ENCODE measurements around the gene HS3ST3A1.
"Not testable (repeated sequence)": the region's sequence is repeated elsewhere in the genome, so short reads cannot be mapped to it uniquely, and the experiment has no call there.

Gene HS3ST3A1

GRCh38 chr17:13569398-13570123 lies 32.2 kb downstream of the HS3ST3A1 start:
- no peak for DNase-seq

DNA sequence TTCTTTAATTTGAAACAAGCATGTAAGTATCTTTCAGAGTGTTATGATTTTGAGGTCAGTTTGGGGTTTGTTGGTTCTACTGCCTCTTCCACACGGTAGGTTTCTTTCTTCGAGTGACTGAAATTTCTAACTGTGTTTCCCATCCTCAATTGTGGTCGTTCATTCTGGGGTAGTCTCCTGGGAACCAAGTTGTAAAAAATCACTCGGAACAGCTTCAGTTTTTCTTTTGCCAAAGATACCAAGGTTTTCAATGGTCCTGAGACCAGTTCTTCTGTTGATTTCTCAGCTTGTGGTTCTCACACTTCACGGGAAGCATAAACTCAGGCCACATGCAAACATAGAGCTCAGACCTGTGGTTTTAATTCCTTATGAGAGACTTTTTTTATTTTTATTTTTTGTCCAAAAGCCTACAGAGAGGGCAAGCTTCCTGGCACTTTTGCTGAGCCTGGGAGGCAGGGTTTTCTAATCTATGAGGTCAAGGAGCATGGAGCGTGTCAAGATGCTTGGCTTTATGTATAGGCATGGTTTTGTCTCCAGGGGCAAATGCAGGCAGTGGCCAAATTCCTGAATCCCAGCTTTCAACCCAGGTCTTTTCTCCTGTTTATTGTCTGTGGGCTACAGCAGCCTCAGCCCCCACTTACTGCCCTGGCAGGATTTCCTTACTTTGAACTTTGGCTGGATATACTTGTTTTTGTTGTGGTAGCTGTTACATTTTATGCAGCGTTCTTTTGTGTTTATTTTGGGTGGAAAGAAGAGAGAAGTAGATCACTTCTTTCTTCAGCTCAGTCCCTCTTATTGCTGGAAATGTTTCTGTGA lies 32.9 kb downstream of the HS3ST3A1 start:
- no peak for DNase-seq

DNA sequence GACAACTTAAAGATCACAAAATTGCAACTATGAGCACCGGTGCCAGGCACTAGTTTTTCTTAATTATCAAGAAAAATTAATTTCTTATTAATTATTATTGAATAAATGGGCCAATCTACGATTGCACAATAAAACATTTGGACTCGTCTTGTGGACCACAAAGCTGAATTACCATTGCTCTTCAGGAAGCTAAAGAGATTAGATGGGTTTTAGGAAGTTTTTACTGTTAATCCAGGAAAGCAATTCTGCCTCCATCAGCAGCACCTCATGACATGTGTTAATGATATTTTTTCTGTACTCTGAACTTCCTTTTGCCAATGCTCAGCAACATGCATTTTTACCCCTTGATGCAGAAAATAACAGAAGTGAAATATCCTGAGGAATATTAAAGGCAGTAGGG lies 37.9 kb downstream of the HS3ST3A1 start:
- DNase-seq: no peak

GRCh38 chr17:13562271-13562800 lies 39.4 kb downstream of the HS3ST3A1 start:
- DNase-seq: no peak

DNA sequence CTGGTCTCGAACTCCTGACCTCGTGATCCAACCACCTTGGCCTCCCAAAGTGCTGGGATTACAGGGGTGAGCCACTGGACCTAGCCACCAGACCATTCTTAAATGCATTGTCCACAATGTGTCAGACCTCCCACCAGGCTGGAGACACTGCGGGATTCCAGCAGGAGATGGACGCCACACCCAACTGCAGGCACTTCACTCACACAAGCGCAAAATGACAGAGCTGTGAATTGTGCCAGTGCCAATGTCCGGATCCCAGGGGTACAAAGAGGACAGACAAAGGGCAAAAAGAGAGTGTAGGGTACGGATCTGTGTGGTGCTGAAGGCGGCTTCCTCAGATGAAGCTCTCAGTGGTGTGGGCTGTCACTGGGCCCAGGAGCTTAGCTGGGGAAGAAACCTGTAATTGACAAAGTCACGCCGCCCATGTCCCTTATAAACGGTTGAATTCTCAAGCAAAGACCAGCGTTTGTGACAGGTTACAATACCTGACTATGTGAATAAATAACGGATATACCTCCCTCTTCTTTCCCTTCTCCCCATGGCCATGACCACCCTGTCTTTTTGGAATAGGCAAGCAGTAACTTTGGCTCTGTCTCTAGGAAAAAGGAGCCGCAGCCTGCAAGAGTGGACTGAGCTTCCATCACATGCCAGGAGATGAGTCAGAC lies 40.0 kb downstream of the HS3ST3A1 start:
- no peak for DNase-seq

DNA sequence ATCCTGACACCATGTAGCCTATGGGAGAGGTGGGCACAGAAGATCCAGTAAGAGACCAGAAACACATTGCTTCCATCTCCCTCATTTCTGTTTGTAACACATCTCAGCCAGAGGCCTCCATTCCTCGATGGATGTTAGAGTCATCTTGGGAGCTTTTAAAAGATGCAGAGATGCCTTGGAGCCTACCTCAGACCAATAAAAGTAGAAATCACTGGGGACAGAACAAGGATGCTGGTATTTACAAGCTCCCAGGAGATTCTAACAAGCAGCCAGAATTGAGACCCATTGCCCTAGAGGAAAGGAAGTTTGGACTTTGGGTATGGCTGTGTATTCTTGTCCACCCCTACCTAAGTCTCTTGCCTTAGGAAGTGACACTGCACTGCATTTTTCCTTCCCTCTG lies 40.8 kb downstream of the HS3ST3A1 start:
- no peak for DNase-seq

- DNase-seq: no peak
These were observed 43.1 kb downstream of the HS3ST3A1 start for GRCh38 chr17:13558588-13558987.

- no peak for DNase-seq
These were observed 44.7 kb downstream of the HS3ST3A1 start for GRCh38 chr17:13557077-13557476.

DNA sequence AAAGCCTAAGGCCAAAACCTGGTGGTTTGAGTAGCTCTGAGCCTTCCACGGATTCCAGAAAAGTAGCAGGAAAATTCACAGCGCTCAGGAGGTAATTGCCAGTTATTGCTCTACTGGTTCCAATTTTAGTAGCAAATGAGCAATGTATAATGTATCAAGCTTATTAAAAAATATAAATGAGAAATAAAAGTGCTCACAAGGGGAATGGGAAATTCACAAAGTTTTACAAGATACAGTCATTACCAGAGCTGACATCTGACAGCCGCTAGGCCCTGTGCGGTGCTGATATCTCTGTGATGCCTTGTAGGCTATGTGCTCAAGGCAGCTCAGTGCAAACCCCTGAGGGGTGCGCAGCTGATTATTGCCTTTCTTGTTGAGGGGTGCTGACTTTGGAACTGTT lies 47.5 kb downstream of the HS3ST3A1 start:
- no peak for DNase-seq

GRCh38 chr17:13550291-13550690 lies 51.4 kb downstream of the HS3ST3A1 start:
- no peak for DNase-seq

- not testable (repeated sequence) for DNase-seq
These were observed 53.2 kb downstream of the HS3ST3A1 start for GRCh38 chr17:13548576-13548975.

DNA sequence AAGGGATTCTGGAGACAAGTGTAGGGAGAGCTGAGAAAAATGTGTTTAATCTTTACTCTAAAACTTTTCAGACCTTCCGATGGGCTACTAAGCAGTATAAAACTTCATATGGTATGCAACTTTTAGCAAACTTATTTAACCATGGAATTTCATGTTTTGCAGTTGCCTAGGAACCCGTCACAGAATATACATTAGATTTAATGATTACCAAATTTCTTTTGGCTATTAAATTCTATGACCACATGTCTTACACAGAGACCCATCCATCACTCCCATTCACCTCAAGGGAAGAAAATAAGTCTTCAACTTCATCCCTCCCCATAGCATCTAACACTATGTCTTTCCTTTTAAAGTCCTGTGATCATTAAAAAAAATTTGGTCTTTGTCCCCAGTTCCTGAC lies 54.9 kb downstream of the HS3ST3A1 start:
- no peak for DNase-seq

DNA sequence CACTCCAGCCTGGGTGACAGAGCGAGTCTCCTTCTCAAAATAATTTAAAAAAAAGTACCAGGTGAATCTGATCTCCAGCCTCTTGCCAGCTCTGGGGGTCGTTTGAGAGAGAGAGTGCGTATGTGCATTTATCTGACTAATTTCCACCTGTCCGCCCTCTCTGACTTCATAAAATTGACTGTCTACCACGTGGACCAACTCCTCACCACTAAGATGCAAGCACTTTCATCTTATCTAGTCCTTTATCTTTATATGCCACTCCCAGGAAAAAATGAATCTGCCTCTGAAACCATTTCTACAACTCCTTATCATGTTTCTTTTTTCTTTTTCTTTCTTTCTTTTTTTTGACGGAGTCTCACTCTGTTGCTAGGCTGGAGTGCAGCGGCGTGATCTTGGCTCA lies 55.8 kb downstream of the HS3ST3A1 start:
- no peak for DNase-seq

DNA sequence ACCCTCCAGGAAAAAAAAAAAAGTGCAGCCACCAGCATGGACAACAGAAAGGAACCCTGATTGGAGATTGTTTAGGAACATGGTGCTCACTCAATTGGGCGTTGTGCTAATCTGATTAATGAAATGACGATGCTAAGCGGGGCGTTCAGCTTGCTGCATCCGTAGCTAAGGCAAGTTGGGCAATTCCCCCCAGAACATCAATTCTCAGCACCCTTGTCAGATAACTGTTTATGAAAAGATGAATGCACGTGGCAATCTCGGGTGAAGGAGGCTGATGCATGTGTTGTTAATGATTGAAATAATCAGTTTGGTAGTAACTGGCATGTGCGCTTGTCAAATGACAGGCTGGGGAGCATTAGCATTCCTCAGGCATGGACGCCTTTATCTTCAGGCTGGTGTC lies 57.0 kb downstream of the HS3ST3A1 start:
- DNase-seq: peak; percentile 61

GRCh38 chr17:13544292-13544691 lies 57.4 kb downstream of the HS3ST3A1 start:
- peak; percentile 54 for DNase-seq

DNA sequence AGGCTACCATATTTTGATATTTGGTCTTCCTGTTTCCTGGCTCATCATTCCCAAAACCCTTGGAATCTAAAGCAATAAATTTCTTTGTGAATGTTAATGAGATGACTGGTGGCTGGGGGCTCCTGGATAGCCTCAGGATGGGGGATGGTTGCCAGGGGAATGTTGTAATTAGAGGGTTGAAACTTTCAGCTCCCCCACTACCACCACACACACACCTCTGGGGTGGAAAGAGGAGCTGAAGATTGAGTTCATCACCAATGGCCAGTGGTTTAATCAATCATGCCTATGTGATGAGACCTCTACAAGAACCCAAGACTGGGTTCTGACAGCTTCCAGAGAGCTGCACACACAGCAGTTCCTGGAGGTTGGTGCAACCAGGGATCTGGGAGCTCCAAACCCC lies 59.1 kb downstream of the HS3ST3A1 start:
- DNase-seq: no peak

GRCh38 chr17:13541032-13541480 lies 60.7 kb downstream of the HS3ST3A1 start:
- peak; percentile 50 for DNase-seq

DNA sequence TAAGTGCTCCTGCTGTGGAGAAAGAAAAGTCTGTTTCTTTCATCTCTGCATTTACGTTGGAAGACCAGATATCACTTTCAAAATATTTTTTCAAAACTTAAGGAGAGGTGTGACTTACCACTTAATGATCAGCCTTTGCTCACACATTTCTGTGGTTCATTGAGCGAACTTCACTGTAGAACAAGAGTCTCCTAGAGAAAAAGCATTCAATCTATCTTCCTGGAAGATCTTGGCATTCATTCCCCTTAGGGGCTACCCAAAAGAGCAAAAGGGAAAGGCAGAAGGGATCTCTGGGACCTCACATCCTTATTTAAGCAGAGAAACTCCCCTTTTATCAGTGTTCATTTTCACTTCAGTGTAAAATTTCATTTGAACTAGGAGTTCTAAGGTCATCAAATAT lies 61.2 kb downstream of the HS3ST3A1 start:
- no peak for DNase-seq

- DNase-seq: no peak
These were observed 62.3 kb downstream of the HS3ST3A1 start for GRCh38 chr17:13539421-13539820.

DNA sequence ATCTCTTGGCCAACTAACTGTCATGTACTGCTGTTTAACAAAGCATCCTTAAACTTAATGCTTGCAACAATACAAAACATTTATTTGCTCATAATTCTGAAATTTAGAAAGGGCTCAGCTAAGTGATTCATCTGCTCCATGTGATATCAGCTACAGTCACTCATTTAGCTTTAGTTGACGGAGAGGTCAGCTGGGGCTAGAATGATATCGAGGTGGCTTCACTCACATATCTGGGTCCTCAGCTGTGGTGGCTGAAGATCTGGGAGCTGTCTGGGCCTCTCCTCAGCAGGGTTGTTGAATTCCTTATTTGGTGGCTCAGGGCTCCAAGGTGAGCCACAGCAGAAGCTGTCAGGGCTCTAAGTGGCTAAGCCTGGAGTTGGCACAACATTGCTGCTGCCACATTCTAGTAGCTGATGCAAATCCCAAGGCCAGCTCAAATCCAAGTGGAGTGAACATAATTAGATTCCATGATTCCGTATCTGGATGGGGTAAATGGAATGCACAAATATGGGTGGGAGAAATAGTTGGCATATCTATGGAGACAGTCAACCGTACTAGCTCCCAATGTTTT lies 62.8 kb downstream of the HS3ST3A1 start:
- no peak for DNase-seq

DNA sequence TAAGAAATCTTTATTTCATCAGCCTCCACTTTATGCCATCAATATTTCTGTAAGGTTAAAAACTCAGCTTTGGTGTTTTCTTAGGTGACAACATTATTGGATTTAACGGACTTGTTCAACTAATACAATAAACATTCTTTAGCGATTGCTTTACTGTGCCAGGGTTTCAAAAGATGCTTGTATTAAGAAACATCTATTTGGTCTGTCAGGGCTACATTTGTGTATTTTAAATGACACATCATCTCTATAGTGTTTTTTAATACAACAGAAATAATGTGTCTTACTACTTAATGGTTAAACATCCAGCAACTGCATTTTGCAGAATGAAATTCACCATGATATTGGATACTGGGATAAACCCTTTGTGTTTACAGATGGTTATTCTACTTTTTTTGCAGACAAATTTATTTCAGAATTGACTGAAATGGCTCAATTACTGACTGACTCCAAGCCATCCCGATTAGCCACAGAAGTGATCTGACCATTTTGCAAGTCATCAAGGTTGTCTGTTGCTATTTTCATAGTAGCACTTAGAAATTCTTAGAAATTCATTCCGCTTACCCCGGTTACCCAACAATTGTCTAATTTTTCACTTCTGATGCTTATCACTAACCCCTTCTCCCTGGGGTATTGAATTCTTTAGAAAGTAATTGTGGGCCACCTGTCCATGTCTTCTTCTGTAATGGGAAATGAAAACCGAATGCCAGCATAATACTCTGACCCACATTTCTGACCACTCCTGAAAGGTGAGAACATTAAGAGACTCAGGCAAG lies 63.7 kb downstream of the HS3ST3A1 start:
- DNase-seq: no peak

- DNase-seq: no peak
These were observed 64.5 kb downstream of the HS3ST3A1 start for GRCh38 chr17:13537167-13537731.

Measured in eye (tissue), 1 donor.